Measurements from ENCODE around the gene ALDH3B2.
A peak's percentile ranks its signal among the peaks of the same experiment; 100 is the strongest.

ALDH3B2 gene

GRCh38 chr11:67616431-67617242, 57.8 kb downstream of the ALDH3B2 start:
- Histone ChIP-seq H3K27ac (ENCODE audit: low read length) (no peak overlapping the region), H3K36me3 (ENCODE audit: control insufficient read depth in 2 of 2, insufficient read depth in 2 of 2, low read length in 2 of 2) (peaks cover 2 to 5% of the 10 kb centered on the region in 2 donors), H3K9ac (ENCODE audit: low read length in 2 of 2) (no peak overlapping the region), H3K27me3 (ENCODE audit: control insufficient read depth in 1 of 2, insufficient read depth in 2 of 2, low read length in 2 of 2) (peaks cover 17 to 22% of the 10 kb centered on the region in 2 donors), H3K9me3 (ENCODE audit: control insufficient read depth in 2 of 2, low read length in 2 of 2) (no peaks in the 10 kb centered on the region), H3K4me1 (ENCODE audit: control insufficient read depth, insufficient read depth, low read length) (peaks cover 12% of the 10 kb centered on the region), H3K4me3 (ENCODE audit: low read length in 2 of 2) (no peak overlapping the region)

- Histone ChIP-seq H3K9ac (ENCODE audit: low read length in 2 of 2) (no peak overlapping the region), H3K27ac (ENCODE audit: low read length) (no peak overlapping the region), H3K27me3 (ENCODE audit: control insufficient read depth in 1 of 2, insufficient read depth in 2 of 2, low read length in 2 of 2) (peaks cover 17 to 22% of the 10 kb centered on the region in 2 donors), H3K4me3 (ENCODE audit: low read length in 2 of 2) (no peak overlapping the region), H3K4me1 (ENCODE audit: control insufficient read depth, insufficient read depth, low read length) (peaks cover 12% of the 10 kb centered on the region), H3K36me3 (ENCODE audit: control insufficient read depth in 2 of 2, insufficient read depth in 2 of 2, low read length in 2 of 2) (peaks cover 5% of the 10 kb centered on the region in 2 donors), H3K9me3 (ENCODE audit: control insufficient read depth in 2 of 2, low read length in 2 of 2) (no peaks in the 10 kb centered on the region)
Observed at GRCh38 chr11:67615728-67616430, 58.5 kb downstream of the ALDH3B2 start.

- peak overlapping the region in 1 of 2 donors; percentile 65 for H3K4me3 ChIP-seq (ENCODE audit: low read length in 2 of 2)
- peaks cover 12 to 13% of the 10 kb centered on the region in 2 donors for H3K36me3 ChIP-seq (ENCODE audit: control insufficient read depth in 2 of 2, insufficient read depth in 2 of 2, low read length in 2 of 2)
- H3K4me1 ChIP-seq (ENCODE audit: control insufficient read depth, insufficient read depth, low read length) = peaks cover 12% of the 10 kb centered on the region
- no peak overlapping the region for H3K27ac ChIP-seq (ENCODE audit: low read length)
- H3K9me3 ChIP-seq (ENCODE audit: control insufficient read depth in 2 of 2, low read length in 2 of 2) = no peaks in the 10 kb centered on the region
- no peak overlapping the region for H3K9ac ChIP-seq (ENCODE audit: low read length in 2 of 2)
- peaks cover 17 to 22% of the 10 kb centered on the region in 2 donors for H3K27me3 ChIP-seq (ENCODE audit: control insufficient read depth in 1 of 2, insufficient read depth in 2 of 2, low read length in 2 of 2)
Observed at GRCh38 chr11:67614730-67615714, 59.4 kb downstream of the ALDH3B2 start.

GRCh38 chr11:67613960-67614715, 60.3 kb downstream of the ALDH3B2 start:
- H3K27ac ChIP-seq (ENCODE audit: low read length) = no peak overlapping the region
- H3K4me3 ChIP-seq (ENCODE audit: low read length in 2 of 2) = peak overlapping the region; percentile 53 to 65

GRCh38 chr11:67613313-67613959, 61.0 kb downstream of the ALDH3B2 start:
- Histone ChIP-seq H3K9me3 (ENCODE audit: control insufficient read depth in 2 of 2, low read length in 2 of 2) (no peaks in the 10 kb centered on the region), H3K9ac (ENCODE audit: low read length in 2 of 2) (peak overlapping the region in 1 of 2 donors; percentile 31), H3K27ac (ENCODE audit: low read length) (no peak overlapping the region), H3K36me3 (ENCODE audit: control insufficient read depth in 2 of 2, insufficient read depth in 2 of 2, low read length in 2 of 2) (peaks cover 18 to 21% of the 10 kb centered on the region in 2 donors), H3K4me3 (ENCODE audit: low read length in 2 of 2) (peak overlapping the region in 1 of 2 donors; percentile 65), H3K4me1 (ENCODE audit: control insufficient read depth, insufficient read depth, low read length) (peaks cover 12% of the 10 kb centered on the region), H3K27me3 (ENCODE audit: control insufficient read depth in 1 of 2, insufficient read depth in 2 of 2, low read length in 2 of 2) (peaks cover 17 to 22% of the 10 kb centered on the region in 2 donors)

More at GRCh38 chr11:67613960-67614715, 60.3 kb downstream of the ALDH3B2 start:
- Histone ChIP-seq H3K9ac (ENCODE audit: low read length in 2 of 2) (peak overlapping the region; percentile 5 to 31), H3K4me1 (ENCODE audit: control insufficient read depth, insufficient read depth, low read length) (peaks cover 12% of the 10 kb centered on the region), H3K36me3 (ENCODE audit: control insufficient read depth in 2 of 2, insufficient read depth in 2 of 2, low read length in 2 of 2) (peaks cover 17 to 18% of the 10 kb centered on the region in 2 donors), H3K9me3 (ENCODE audit: control insufficient read depth in 2 of 2, low read length in 2 of 2) (no peaks in the 10 kb centered on the region), H3K27me3 (ENCODE audit: control insufficient read depth in 1 of 2, insufficient read depth in 2 of 2, low read length in 2 of 2) (peaks cover 17 to 22% of the 10 kb centered on the region in 2 donors)

- H3K36me3 ChIP-seq (ENCODE audit: control insufficient read depth in 2 of 2, insufficient read depth in 2 of 2, low read length in 2 of 2) = peaks cover 18 to 23% of the 10 kb centered on the region in 2 donors
- H3K9ac ChIP-seq (ENCODE audit: low read length in 2 of 2) = no peak overlapping the region
- H3K9me3 ChIP-seq (ENCODE audit: control insufficient read depth in 2 of 2, low read length in 2 of 2) = no peaks in the 10 kb centered on the region
- H3K27ac ChIP-seq (ENCODE audit: low read length) = no peak overlapping the region
- H3K27me3 ChIP-seq (ENCODE audit: control insufficient read depth in 1 of 2, insufficient read depth in 2 of 2, low read length in 2 of 2) = peaks cover 17 to 22% of the 10 kb centered on the region in 2 donors
- peaks cover 14% of the 10 kb centered on the region for H3K4me1 ChIP-seq (ENCODE audit: control insufficient read depth, insufficient read depth, low read length)
- H3K4me3 ChIP-seq (ENCODE audit: low read length in 2 of 2) = no peak overlapping the region
Observed at GRCh38 chr11:67612751-67613150, 61.7 kb downstream of the ALDH3B2 start.

Data from stomach smooth muscle (tissue), 2 donors.